HepG2 (cell line): ENCODE measurements around the gene HNRNPA2B1. TPM values are rescaled to one million over a fixed set of nuclear protein-coding genes. Genes with fewer than 3 reads are reported as not detected.

Experiments
- ADNP ChIP-seq: sonication (generic); formaldehyde crosslinking; IDR thresholded peaks from 2 replicates; pipeline ENCODE4 v1.4.0; 2020; ENCODE audit warnings: missing genetic modification reagents
- ARNTL ChIP-seq: sonication (generic); formaldehyde crosslinking; IDR thresholded peaks from 2 replicates; pipeline ENCODE4 v1.4.0; 2020; ENCODE audit warnings: mild to moderate bottlenecking, missing genetic modification reagents
- CBX1 ChIP-seq: IDR thresholded peaks from one replicate; pipeline ENCODE4 v1.6.1; 2016; ENCODE audit warnings: antibody characterized with exemption, low read depth
- CREB1 ChIP-seq, 2 experiments: fragments of 450-650 bp in 1 of 2; IDR thresholded peaks; 2 replicates each; pipeline ENCODE4 v1.6.1; 2016 to 2017; ENCODE audit warnings: control low read depth in 1 of 2, mild to moderate bottlenecking in 1 of 2, missing compliant biosample characterization in 1 of 2, missing genetic modification characterization in 1 of 2
- FOXK2 ChIP-seq: fragments of 450-650 bp; IDR thresholded peaks from 2 replicates; pipeline ENCODE4 v1.6.1; 2016
- GMEB1 ChIP-seq: sonication (generic); formaldehyde crosslinking; IDR thresholded peaks from 2 replicates; pipeline ENCODE4 v1.5.1; 2020; ENCODE audit warnings: missing genetic modification reagents, mild to moderate bottlenecking, borderline replicate concordance
- KDM5B ChIP-seq: sonication (generic); formaldehyde crosslinking; IDR thresholded peaks from 2 replicates; pipeline ENCODE4 v1.4.0; 2020; ENCODE audit warnings: missing genetic modification reagents, mild to moderate bottlenecking, borderline replicate concordance
- KDM6A ChIP-seq: IDR thresholded peaks from 2 replicates; pipeline ENCODE4 v1.6.1; 2016; ENCODE audit warnings: low read depth
- MEIS2 ChIP-seq: sonication (generic); formaldehyde crosslinking; IDR thresholded peaks from 2 replicates; pipeline ENCODE4 v1.9.0; 2021; ENCODE audit warnings: mild to moderate bottlenecking, missing genetic modification reagents
- PAF1 ChIP-seq: IDR thresholded peaks from 2 replicates; pipeline ENCODE4 v1.6.1; 2016; ENCODE audit warnings: missing genetic modification reagents, missing compliant biosample characterization
- SOX13 ChIP-seq, 3 experiments: fragments of 450-650 bp in 1 of 3; sonication (generic) in 1 of 3; formaldehyde crosslinking in 1 of 3; IDR thresholded peaks in 2 of 3; conservative IDR thresholded peaks in 1 of 3; 2 replicates each; pipeline versions ENCODE4 v1.5.0 to v1.6.1; 2016 to 2020; ENCODE audit warnings: antibody characterized with exemption in 1 of 3, mild to moderate bottlenecking in 1 of 3, missing compliant biosample characterization in 1 of 3, missing genetic modification reagents in 1 of 3, moderate library complexity in 1 of 3
- TP53 ChIP-seq: sonication (generic); formaldehyde crosslinking; conservative IDR thresholded peaks from 2 replicates; pipeline ENCODE4 v1.4.0; 2020; ENCODE audit warnings: missing genetic modification reagents
- TSC22D2 ChIP-seq: sonication (generic); formaldehyde crosslinking; IDR thresholded peaks from 2 replicates; pipeline ENCODE4 v1.5.1; 2020; ENCODE audit warnings: missing genetic modification reagents, mild to moderate bottlenecking, borderline replicate concordance
- ZFP36L2 ChIP-seq: sonication (generic); formaldehyde crosslinking; IDR thresholded peaks from 2 replicates; pipeline ENCODE4 v1.4.0; 2020; ENCODE audit warnings: missing genetic modification reagents
- ZNF260 ChIP-seq: sonication (generic); formaldehyde crosslinking; IDR thresholded peaks from 2 replicates; pipeline ENCODE4 v1.4.0; 2020; ENCODE audit warnings: missing genetic modification reagents, low read depth, mild to moderate bottlenecking, borderline replicate concordance
- ZNF263 ChIP-seq: sonication (generic); formaldehyde crosslinking; IDR thresholded peaks from 2 replicates; pipeline ENCODE4 v1.4.0; 2020; ENCODE audit warnings: missing genetic modification reagents
- ZNF382 ChIP-seq: sonication (generic); formaldehyde crosslinking; IDR thresholded peaks from 2 replicates; pipeline ENCODE4 v1.5.0; 2020; ENCODE audit warnings: missing genetic modification reagents, mild to moderate bottlenecking, borderline replicate concordance
- ZNF670 ChIP-seq: sonication (generic); formaldehyde crosslinking; IDR thresholded peaks from 2 replicates; pipeline ENCODE4 v1.8.0; 2022; ENCODE audit warnings: mild to moderate bottlenecking, missing genetic modification reagents, borderline replicate concordance
- ZNF839 ChIP-seq: sonication (generic); formaldehyde crosslinking; IDR thresholded peaks from 2 replicates; pipeline ENCODE4 v1.4.0; 2020; ENCODE audit warnings: missing genetic modification reagents, mild to moderate bottlenecking, borderline replicate concordance
- ZSCAN12 ChIP-seq: sonication (generic); formaldehyde crosslinking; IDR thresholded peaks from 2 replicates; pipeline ENCODE4 v1.9.0; 2021; ENCODE audit warnings: mild to moderate bottlenecking, missing genetic modification reagents
- polyA plus RNA-seq, 8 experiments: library from polyadenylated mRNA; depleted of rRNA in 3 of 8; stranded (reverse) in 7 of 8; unstranded in 1 of 8; fragments of >200 nt; fragmentation: Illumina TruSeq in 4 of 8; extraction: Trizol in 4 of 8; gene quantifications; 2 replicates each; pipeline versions ENCODE4 v1.2.1 to v1.2.3, GENCODE V29; 2011 to 2016; ENCODE audit warnings: low read depth in 4 of 8, missing spikeins in 1 of 8, mixed read lengths in 1 of 8; ENCODE audit not compliant: insufficient read depth in 1 of 8
- total RNA-seq, 5 experiments: library from RNA; depleted of rRNA; stranded (reverse); fragments of >200 nt; fragmentation: Illumina TruSeq; extraction: Trizol; gene quantifications; 2 replicates each; pipeline ENCODE4 v1.2.3, GENCODE V29; 2016; ENCODE audit warnings: low read depth in 1 of 5
- TF ChIP-seq, protein P1 (sequence below), 2 experiments: sonication (generic) in 1 of 2; formaldehyde crosslinking in 1 of 2; IDR thresholded peaks; 2 replicates each; pipeline versions ENCODE4 v1.5.1 to v1.6.1; 2011 to 2020; ENCODE audit warnings: borderline replicate concordance in 1 of 2, low read depth in 1 of 2, low read length in 1 of 2, mild to moderate bottlenecking in 1 of 2, missing genetic modification reagents in 1 of 2, moderate library complexity in 1 of 2
- TF ChIP-seq, protein P2 (sequence below): sonication (generic); formaldehyde crosslinking; IDR thresholded peaks from 2 replicates; pipeline ENCODE4 v1.5.1; 2020; ENCODE audit warnings: mild to moderate bottlenecking, missing genetic modification reagents, moderate library complexity
- TF ChIP-seq, protein P3 (sequence below): sonication (generic); formaldehyde crosslinking; conservative IDR thresholded peaks from 2 replicates; pipeline ENCODE4 v1.8.1; 2023; ENCODE audit warnings: missing genetic modification reagents

HNRNPA2B1 gene
- total and polyA plus RNA-seq, 2 of the 13 experiments (the other 11 are each of a cell fraction or from before 2014, with no cell fraction given): 193 to 412 TPM

GRCh38 chr7:26201247-26202018, 887 bp upstream of the HNRNPA2B1 start, which contains the start of gene CBX3 (continued):
- no peak for TF ChIP-seq MEIS2 (CRISPR knock-in tag)
- TF ChIP-seq ZSCAN12 (CRISPR knock-in tag): no peak
- TF ChIP-seq ZNF260 (CRISPR knock-in tag): no peak
- TF ChIP-seq ZNF839 (CRISPR knock-in tag): peak; percentile 47; the same call in 1 of the 2 replicates
- TF ChIP-seq, protein P1, sequence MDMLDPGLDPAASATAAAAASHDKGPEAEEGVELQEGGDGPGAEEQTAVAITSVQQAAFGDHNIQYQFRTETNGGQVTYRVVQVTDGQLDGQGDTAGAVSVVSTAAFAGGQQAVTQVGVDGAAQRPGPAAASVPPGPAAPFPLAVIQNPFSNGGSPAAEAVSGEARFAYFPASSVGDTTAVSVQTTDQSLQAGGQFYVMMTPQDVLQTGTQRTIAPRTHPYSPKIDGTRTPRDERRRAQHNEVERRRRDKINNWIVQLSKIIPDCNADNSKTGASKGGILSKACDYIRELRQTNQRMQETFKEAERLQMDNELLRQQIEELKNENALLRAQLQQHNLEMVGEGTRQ (IDR thresholded peaks at IDR 0.05; ENCODE audit: low read depth, low read length): no peak
- TF ChIP-seq, protein P1 (CRISPR knock-in tag; IDR thresholded peaks at IDR 0.05; ENCODE audit: borderline replicate concordance): no peak
- TF ChIP-seq PAF1 (CRISPR knock-in tag): no peak
- TF ChIP-seq TP53 (CRISPR knock-in tag): no peak
- TF ChIP-seq CBX1: no peak
- TF ChIP-seq, protein P2, sequence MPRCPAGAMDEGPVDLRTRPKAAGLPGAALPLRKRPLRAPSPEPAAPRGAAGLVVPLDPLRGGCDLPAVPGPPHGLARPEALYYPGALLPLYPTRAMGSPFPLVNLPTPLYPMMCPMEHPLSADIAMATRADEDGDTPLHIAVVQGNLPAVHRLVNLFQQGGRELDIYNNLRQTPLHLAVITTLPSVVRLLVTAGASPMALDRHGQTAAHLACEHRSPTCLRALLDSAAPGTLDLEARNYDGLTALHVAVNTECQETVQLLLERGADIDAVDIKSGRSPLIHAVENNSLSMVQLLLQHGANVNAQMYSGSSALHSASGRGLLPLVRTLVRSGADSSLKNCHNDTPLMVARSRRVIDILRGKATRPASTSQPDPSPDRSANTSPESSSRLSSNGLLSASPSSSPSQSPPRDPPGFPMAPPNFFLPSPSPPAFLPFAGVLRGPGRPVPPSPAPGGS: no peak
- TF ChIP-seq ZNF670: no peak; the same call in 1 of the 2 replicates
- TF ChIP-seq ZNF263: no peak
- no peak for TF ChIP-seq GMEB1
- no peak for TF ChIP-seq SOX13 (IDR thresholded peaks at IDR 0.05)
- TF ChIP-seq SOX13 (CRISPR knock-in tag; conservative IDR thresholded peaks at IDR 0.05 in 1 of 2, IDR thresholded peaks at IDR 0.05 in 1 of 2): no peak
- no peak for TF ChIP-seq KDM5B
- TF ChIP-seq ZNF382 (CRISPR knock-in tag): no peak
- no peak for TF ChIP-seq ZFP36L2 (CRISPR knock-in tag)
- no peak for TF ChIP-seq FOXK2
- 0 out of 2 replicates have a peak, but pooled peaks have one; percentile 29 for TF ChIP-seq ARNTL
- TF ChIP-seq TSC22D2 (CRISPR knock-in tag): no peak
- TF ChIP-seq, protein P3, sequence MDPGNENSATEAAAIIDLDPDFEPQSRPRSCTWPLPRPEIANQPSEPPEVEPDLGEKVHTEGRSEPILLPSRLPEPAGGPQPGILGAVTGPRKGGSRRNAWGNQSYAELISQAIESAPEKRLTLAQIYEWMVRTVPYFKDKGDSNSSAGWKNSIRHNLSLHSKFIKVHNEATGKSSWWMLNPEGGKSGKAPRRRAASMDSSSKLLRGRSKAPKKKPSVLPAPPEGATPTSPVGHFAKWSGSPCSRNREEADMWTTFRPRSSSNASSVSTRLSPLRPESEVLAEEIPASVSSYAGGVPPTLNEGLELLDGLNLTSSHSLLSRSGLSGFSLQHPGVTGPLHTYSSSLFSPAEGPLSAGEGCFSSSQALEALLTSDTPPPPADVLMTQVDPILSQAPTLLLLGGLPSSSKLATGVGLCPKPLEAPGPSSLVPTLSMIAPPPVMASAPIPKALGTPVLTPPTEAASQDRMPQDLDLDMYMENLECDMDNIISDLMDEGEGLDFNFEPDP: no peak
- no peak for TF ChIP-seq KDM6A (CRISPR knock-in tag)
- no peak for TF ChIP-seq ADNP (CRISPR knock-in tag)
- no peak for TF ChIP-seq CREB1 (IDR thresholded peaks at IDR 0.05)
- no peak for TF ChIP-seq CREB1 (CRISPR knock-in tag; IDR thresholded peaks at IDR 0.05)
